NCI-H2227 (cell line): ENCODE measurements around the gene TGM2.

Experiments
- DNase-seq: peaks from one replicate; lab custom pipeline; 2025; ENCODE audit not compliant: unreplicated experiment; lab: John Stamatoyannopoulos, UW

TGM2 gene

GRCh38 chr20:38134427-38135270 lies 30.4 kb downstream of the TGM2 start:
- DNase-seq = no peak

GRCh38 chr20:38133680-38134426 lies 31.2 kb downstream of the TGM2 start:
- DNase-seq = no peak

- no peak for DNase-seq
These were observed 32.1 kb downstream of the TGM2 start for GRCh38 chr20:38132910-38133501.

GRCh38 chr20:38132156-38132909 lies 32.7 kb downstream of the TGM2 start:
- no peak for DNase-seq

- no peak for DNase-seq
These were observed 33.4 kb downstream of the TGM2 start for GRCh38 chr20:38131588-38132121.

- no peak for DNase-seq
These were observed 34.1 kb downstream of the TGM2 start for GRCh38 chr20:38130687-38131587.

GRCh38 chr20:38129893-38130609 lies 35.0 kb downstream of the TGM2 start:
- DNase-seq = no peak

GRCh38 chr20:38129248-38129865 lies 35.7 kb downstream of the TGM2 start:
- DNase-seq = no peak

- DNase-seq = no peak
These were observed 36.4 kb downstream of the TGM2 start for GRCh38 chr20:38128691-38129090.

- no peak for DNase-seq
These were observed 37.0 kb downstream of the TGM2 start for GRCh38 chr20:38127920-38128528.

GRCh38 chr20:38126932-38127621 lies 38.0 kb downstream of the TGM2 start:
- DNase-seq = no peak

- DNase-seq = no peak
These were observed 38.7 kb downstream of the TGM2 start for GRCh38 chr20:38126146-38126921.

- no peak for DNase-seq
These were observed 39.7 kb downstream of the TGM2 start for GRCh38 chr20:38125157-38126056.

GRCh38 chr20:38123021-38123587 lies 42.0 kb downstream of the TGM2 start:
- no peak for DNase-seq

GRCh38 chr20:38121741-38122140 lies 43.3 kb downstream of the TGM2 start:
- no peak for DNase-seq

- no peak for DNase-seq
These were observed 44.5 kb downstream of the TGM2 start for GRCh38 chr20:38120625-38120988.
